NCI-H187 (cell line): Measurements from ENCODE around the gene R3HDML.
"Not testable (repeated sequence)": the region's sequence is repeated elsewhere in the genome, so short reads cannot be mapped to it uniquely, and the experiment has no call there.

ENCODE experiments used
- DNase-seq, 2 experiments: peaks; one replicate each; lab custom pipeline; 2025; lab: John Stamatoyannopoulos, UW

The R3HDML gene, protein sequence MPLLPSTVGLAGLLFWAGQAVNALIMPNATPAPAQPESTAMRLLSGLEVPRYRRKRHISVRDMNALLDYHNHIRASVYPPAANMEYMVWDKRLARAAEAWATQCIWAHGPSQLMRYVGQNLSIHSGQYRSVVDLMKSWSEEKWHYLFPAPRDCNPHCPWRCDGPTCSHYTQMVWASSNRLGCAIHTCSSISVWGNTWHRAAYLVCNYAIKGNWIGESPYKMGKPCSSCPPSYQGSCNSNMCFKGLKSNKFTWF

DNA sequence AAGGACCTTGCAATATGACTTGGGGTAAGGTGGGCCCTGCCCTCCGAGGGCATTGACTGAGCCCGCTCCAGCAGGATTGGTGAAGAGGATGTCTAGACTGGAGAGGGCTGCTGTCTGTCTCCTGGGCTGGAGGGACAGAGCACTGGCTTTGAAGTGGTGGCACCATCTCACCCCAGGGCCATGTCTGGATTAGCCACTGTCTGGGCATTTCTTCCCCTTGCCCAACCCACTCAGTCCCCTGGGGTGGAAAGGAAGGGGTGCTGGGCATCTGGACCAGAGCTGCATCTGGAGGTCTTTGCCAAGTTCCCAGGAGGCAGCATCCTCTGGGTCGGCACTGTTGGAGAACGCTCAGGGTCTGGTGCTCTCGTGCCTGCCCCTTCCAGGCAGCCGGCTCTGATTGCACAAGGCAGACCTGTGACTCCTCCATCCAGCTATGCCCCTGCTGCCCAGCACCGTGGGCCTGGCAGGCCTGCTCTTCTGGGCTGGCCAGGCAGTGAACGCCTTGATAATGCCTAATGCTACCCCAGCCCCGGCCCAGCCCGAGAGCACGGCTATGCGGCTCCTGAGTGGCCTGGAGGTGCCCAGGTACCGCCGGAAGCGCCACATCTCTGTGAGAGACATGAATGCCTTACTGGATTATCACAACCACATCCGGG, at the start of gene R3HDML:
R3HDML (plus strand) TSS at position 319 of the 656 bp plus-strand sequence; CDS start at position 434, 115 bp downstream.
- DNase-seq = no peak

DNA sequence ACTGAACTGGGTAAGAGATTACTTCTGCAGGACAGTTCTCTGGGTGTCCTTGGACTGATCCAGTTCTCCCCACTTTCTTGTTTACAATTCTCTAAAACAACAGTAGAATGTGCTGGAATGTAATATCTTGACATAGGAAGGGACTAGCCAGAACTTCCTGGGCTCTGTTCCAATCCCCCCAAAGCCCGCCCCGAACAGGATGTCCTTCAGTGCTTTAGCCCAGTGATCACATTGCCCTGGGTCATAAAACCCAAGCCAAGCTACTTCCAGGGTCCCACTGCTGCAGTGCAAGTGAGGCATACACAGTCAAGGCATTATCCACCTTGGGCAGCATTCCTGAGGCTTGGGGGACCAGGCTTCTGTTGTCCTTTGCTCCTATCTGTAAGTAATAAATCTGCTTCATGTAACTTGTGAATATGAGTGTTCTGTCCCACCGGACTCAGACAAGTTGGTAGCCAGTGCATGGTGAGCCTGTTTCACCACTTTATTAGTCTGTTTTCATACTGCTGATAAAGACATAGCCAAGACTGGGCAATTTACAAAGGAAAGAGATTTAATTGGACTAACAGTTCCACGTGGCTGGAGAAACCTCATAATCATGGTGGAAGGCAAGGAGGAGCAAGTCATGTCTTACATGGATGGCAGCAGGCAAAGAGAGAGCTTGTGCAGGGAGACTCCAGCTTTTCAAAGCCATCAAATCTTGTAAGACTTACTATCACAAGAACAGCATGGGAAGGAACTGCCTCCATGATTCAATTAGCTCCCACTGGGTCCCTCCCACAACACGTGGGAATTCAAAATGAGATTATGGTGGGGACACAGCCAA, 49.4 kb upstream of the R3HDML start:
- DNase-seq = no peak

DNA sequence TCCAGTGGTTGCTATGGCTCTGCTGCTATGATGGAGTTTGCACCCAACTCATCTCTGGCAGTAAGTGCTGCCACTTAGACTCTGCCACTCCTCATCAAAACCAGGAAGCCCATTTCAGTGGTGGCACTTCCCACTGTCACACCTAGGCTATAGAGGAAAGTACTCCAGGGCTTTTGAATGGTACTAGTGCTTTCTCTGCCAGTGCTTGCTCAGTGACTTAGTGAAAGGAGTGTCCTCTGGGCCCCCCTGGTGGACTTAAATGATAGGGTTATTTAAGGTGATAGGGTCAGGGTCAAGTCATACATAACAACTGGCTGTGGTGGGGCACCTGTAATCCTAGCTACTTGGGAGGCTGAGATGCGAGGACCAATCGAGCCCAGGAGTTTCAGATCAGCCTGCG, 48.6 kb upstream of the R3HDML start:
- DNase-seq = no peak

DNA sequence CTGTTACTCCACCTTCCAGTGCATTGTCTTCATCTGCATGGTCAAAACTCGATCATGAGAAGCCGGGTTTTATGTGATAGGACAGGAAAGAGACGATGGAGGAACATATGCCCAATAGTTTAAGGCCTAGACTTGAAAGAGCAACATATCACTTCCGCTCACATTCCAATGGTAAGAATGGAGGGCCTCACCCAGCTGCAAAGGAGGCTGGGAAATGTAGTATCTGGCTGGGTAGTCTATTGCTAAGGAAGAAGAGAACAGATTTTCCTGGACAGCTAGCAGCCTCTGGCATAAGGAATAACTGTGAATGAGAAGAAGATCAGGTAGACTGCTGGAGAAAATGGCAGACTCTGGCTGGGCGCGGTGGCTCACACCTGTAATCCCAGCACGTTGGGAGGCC, 45.1 kb upstream of the R3HDML start:
- DNase-seq = no peak

DNA sequence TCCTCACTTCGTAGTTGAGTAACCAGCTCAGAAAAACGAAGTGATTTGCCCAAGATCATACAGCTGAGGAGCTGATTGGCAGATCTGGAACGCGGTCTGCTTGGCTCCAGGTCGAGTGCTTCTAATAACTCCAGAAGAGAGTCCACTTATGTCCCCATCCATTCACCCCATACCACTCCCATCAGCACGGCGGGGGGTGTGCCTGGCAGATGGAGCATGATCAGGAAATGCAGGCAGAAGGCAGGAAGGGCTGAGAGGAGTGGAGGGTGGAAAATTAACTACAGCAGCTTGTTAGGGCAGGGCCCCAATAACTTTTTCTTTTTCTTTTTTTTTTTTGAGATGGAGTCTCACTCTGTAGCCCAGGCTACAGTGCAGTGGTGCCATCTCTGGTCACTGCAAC, 40.8 kb upstream of the R3HDML start:
- peak; percentile 75 to 86 for DNase-seq

DNA sequence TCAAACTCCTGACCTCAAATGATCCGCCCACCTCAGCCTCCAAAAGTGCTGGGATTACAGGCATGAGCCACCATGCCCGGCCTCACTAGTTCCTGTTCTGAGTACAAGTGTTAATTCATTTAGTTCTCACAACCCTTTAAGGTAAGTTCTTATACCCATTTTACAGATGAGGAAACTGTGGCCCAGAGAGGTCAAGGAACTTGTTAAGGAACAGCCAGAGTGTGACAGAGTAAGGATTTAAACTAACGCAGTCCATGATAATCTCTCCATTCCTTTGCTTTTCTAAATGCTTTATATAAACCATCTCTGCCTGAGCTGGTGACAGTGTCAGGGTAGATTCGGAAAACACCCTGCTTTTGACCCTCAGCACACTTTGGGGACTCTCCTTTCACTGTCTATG, 39.1 kb upstream of the R3HDML start:
- no peak for DNase-seq

DNA sequence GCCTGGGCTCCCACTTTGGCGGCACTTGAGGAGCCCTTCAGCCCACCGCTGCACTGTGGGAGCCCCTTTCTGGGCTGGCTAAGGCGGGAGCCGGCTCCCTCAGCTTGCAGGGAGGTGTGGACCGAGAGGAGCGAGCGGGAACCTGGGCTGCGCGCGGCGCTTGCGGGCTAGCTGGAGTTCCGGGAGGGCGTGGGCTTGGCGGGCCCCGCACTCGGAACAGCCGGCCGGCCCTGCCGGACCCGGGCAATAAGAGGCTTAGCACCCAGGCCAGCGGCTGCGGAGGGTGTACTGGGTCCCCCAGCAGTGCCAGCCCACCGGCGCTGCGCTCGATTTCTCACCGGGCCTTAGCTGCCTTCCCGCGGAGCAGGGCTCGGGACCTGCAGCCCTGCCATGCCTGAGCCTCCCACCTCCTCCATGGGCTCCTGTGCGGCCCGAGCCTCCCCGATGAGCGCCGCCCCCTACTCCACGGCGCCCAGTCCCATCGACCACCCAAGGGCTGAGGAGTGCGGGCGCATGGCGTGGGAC, 37.8 kb upstream of the R3HDML start:
- not testable (repeated sequence) for DNase-seq

DNA sequence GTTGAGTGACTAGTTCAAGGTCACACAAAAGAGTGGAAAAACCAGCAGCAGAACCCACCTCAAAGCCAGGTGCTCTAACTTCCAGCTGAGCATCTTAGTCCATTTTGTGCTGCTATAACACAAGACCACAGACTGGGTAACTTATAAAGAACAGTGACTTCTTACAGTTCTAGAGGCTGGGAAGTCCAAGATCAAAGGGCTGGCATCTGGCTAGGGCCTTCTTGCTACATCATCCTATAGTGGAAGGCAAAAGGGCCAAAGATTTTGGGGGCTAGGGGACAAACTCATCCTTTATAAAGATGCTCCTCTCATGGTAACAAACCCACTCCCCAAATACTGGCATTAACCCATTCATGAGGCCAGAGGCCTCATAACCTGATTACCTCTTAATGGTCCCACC, 35.6 kb upstream of the R3HDML start:
- no peak for DNase-seq

DNA sequence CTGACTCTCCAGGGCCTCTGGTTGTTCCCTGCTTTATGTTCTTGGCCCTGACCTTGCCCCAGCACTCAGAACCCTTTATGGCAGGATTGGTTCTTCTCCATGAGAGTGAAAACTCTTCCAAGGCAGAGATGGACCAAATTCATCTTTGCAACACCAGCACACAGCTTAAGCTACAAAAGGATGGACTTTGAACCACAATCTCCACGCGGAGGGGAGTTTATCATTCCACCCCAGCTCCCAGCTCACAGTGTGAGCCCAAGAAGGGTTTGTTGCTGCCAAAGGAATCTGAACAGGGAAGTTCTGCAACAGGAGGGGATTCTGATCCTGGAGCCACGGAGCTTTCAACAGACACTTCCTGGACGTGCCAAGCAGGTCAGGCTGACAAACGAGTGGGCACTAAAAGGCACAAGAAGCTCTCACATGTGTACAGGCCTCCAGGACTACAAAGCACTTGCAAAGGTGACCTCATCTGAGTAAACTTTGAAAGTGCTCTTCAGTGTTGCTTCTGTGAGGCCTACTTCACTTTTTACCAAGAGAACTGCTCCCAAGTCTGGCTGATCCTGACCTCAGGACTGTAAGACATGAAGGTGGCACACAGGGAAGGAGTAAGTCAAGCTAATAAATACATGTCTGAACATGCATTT, 34.7 kb upstream of the R3HDML start:
- no peak for DNase-seq

DNA sequence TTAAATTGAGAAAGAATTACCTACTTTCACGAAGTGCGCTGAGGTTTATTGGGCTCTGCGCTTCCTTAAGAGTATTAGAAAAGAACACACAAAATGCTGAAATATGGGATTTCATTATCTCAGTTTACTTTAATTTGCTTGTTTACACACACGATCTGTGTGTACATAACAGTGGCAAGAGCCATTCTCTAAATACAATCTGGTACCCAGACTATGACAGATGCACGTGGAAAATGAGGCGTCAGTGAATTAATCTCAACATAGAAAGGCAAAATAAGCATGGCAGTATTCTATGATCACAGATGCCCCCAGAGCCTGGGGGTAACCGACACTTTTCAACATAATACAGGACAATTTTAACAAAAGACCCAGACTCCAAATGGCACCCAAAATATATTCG, 34.1 kb upstream of the R3HDML start:
- DNase-seq = no peak

DNA sequence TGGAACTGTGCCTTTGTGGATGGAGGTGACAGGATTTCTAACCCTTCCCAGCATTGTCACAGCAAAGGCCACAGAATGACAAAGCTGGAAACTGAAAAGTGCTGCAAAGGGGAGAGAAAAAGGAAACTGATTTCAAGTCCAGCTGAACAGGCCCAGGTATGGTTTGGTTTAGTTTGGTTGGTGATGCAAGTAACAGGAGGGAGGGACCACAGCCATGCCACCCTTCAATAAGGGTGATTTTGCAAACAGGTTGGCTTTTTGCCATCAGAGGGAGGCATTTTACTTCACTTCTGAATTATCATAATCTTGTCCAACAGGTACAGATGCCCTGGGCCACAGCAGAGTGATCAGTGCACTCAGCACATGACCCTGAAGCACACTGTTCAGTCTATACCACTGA, 32.5 kb upstream of the R3HDML start:
- no peak for DNase-seq

DNA sequence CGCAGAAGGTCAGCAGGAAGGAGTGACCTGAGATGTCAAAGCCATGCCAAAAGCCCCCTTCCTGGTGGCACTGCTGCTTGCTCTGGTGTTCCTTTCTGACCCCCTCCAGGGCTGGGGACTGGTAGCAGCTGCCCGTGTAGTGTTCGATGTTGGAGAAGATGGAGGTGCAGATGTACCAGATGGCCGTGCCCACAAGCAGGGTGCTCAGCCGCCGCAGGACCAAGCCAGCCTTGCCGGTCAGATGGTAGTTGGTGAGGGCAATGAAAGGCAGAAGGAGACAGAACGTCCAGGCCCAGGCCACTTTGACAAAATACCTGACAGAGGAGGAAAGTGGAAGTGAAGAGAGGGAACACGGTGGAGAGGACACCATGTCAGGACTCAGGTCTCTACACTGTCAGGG, 29.9 kb upstream of the R3HDML start:
- no peak for DNase-seq

DNA sequence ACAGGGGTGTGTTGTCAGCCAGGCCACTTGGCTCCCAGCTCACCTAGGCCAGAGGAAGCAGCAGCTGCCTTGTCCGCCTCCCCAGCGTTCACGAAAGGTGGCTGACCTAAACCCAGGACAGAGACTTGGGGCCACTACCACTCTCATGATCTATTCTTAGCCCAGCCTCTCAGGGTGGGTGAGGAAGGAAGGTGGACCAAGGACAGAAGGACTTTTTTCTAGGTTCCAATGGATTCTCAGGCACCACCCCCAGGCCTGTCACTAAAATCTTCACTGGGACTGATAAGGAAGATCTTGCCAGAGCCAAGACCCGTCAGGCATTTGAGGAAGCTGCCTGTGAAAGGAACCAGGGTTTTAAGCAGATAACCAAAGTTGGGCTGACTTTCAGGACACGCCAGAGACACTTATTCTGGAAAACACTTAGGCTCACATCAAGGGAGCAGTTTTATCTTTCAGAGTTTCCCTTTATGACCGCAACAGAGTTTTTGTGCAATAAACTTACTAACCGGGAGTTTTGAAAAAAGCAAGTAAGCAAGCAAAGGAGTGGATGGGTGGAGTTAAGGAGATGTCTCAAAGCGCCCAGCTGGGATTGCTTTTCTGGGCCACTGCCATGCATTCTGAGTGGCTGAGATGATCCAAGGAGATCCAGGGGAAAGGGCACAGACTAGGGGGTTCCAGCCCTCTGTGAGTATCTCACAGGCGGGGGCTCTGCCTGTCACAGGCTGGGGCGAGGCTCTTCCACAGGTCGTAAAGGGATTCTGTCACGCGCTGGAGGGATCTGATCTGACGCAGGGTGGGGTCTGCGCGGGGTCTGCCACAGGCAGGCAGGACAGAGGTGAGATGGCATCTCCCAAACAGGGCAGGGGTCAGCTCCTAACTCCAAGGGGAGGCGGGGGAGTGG, 26.8 kb upstream of the R3HDML start:
- no peak for DNase-seq

DNA sequence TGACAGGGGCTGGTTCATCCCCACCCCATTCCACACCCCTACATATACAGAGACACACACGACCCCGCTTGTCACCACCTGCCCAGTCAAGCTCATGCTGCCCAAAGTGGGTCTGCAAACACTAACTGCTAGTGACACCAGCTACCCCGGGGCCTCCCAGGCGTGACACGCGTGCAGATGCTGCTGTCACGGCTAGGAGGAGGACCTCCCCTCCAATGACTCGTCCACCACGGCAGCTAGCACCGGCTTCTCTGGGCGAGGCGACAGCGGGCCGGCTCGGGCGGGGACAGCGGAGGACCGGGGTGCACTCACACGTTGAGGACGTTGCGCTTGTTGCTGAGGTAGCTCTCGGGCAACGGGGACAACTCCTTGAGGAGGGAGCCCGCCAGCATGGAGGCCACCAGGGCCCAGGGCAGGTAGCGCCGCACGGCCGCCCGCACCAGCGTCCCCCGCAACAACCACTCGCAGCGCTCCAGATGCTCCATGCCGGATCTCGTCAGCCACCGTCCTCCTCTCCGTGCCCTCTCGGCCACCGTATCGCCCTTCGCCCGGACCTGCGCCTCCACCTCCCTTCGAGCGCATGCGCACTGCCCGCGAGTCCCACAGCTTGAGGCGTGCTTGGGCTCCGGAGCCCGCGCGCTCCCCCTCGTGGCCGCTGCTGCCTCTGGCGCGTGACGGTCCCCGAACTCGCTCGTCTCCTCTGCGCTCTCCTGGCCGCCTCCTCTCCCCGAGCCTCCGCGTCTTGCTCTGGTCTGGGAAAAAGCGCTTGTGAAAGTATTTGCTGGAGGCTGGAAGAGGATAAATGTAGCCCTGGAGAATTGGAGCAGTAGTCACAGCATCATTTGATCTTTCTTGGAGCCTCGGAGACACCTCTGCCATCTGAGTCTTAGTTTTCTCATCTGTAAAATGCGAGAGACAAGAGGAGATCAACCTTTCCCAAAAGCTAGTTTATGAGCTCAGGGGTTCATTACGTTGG, 25.9 kb upstream of the R3HDML start, which contains the start of gene FITM2:
FITM2 (minus strand) TSS at position 539 of the 976 bp plus-strand sequence; CDS start at position 485, 54 bp downstream.
- DNase-seq = peak; percentile 91

DNA sequence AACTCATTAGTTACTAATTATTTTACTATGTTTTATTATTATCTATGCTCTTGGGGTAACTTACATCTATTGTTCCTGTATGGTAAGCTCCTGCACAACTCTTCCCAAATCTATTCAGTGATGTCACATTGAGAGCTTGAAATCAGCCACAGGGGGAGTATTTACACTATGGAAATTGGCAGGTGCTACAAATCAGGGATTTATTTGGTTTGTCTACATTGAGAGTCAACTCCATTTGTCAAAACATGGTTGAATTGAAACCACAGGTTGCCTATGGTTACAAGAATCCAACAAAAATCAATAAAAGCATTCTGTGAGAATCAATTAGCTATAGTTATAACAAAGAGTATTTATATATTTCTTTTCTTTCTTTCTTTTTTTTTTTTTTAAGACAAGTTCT, 22.0 kb upstream of the R3HDML start:
- DNase-seq = no peak

DNA sequence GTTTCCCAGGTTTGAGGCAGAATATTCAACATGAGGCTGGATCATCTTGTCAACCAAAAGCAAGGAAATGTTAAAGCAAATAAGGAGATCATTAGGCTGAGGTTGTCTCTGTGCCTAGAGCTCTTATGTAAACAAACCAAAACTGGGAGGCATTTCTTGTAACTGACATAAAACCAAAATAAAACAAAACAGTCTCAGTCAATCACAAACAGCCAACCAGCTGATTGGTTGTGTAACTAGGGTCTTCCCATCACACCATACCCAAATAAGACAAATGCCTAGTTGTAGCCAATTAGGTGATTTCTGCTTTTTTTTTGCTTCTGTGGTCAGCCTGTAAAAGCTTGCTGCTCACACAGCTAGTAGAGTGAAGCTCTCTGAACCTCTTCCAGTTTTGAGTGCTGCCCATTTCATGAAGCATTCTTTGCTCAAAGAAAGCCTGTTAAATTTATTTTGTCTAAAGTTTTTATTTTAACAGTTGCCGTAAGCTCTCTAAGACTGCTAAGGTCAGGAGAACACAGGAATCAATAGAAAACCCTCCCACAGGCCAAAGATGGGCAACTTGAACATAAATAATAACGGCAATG, 16.9 kb upstream of the R3HDML start:
- DNase-seq = no peak

DNA sequence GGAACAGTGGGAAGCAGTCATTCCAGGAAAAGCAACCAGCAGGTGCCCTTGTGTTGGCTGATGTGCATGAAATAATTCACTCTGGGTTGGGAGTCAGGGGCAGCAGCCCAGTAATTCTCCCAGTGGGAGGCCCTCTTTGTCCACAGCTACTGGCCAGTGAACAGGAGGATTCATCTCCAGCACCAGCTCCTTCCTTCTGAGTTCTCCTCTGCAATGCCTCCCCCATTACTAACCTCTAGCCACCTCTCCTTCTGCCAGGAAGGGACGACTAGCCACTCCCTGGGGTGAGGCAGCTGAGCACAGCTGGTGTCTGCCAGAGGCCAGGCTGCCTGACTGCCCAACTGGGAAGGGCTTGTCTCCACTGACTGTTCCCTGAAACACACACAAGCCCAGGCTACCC, 12.5 kb upstream of the R3HDML start:
- DNase-seq = no peak

DNA sequence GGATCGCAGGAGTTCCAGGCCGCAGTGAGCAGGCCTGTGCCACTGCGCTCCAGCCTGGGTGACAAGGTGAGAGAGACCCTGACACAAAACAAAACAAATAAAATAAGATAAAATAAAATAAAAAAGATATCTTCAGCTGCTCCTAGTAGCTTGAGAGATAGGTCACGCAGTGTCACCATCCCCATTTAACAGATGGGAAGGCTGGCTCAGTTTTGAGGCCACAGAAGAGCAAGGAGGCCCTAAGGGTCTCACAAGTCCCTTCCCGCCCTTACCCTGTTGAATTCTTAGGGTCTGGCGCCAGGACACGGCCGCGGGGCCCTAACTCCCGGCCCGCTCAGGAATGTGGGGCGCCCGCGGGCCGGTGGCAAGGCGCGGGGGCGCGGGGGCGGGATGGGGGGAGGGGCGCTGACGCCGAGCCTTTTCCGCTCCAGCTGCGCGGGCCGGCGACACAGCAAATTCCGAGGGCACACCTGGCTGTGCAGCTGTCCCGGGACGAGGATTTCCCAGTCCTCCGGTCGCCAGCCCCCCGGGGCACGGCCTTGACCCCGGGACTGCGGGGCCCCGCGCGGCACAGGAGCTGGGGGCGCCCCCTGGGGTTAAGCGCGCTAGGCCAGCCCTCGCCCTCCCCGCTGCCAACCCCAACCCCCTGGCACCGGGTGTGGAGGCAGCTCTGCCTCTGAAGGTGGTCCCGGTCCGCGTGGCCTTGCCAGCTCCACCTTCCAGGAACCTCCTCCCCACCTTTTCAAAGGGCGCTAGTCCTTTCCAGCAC, 10.3 kb upstream of the R3HDML start:
- DNase-seq = no peak

DNA sequence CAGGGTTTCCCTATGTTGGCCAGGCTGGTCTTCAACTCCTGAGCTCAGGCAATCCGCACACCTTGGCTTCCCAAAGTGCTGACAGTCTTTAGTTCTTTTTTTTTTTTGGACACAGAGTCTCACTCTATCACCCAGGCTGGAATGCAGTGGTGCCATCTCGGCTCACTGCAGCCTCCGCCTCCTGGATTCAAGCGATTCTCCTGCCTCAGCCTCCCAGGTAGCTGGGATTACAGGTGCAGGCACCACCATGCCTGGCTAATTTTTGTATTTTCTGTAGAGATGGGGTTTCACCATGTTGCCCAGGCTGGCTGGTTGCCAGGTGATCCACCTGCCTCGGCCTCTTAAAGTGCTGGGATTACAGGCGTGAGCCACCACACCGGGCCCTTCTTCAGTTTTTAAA, 9.1 kb upstream of the R3HDML start:
- not testable (repeated sequence) for DNase-seq
